Neuronal stem cell (in vitro differentiated cells): ENCODE measurements around the gene ABCC9.
"Not testable (repeated sequence)": the region's sequence is repeated elsewhere in the genome, so short reads cannot be mapped to it uniquely, and the experiment has no call there.

Experiments used
- DNase-seq: peaks from one replicate; pipeline ENCODE4 v3.0.0-alpha.2; 2013; ENCODE audit warnings: low spot score
- H2AFZ ChIP-seq: one replicate; pipeline ENCODE4 v1.6.1; 2013; ENCODE audit warnings: mild to moderate bottlenecking, low read length, inconsistent platforms
- H2AK5ac ChIP-seq: 2 replicates; pipeline ENCODE4 v1.6.1; 2013; ENCODE audit warnings: low read depth, mild to moderate bottlenecking, inconsistent platforms, low read length, moderate library complexity, mixed read lengths
- H2BK120ac ChIP-seq: 2 replicates; pipeline ENCODE4 v1.6.1; 2013; ENCODE audit warnings: low read depth, mild to moderate bottlenecking, inconsistent platforms, low read length, moderate library complexity, mixed read lengths
- H2BK12ac ChIP-seq: one replicate; pipeline ENCODE4 v1.6.1; 2013; ENCODE audit warnings: low read length, inconsistent platforms
- H2BK15ac ChIP-seq: 2 replicates; pipeline ENCODE4 v1.6.1; 2013; ENCODE audit warnings: mild to moderate bottlenecking, low read length, inconsistent platforms, mixed read lengths
- H2BK5ac ChIP-seq: one replicate; pipeline ENCODE4 v1.6.1; 2013; ENCODE audit warnings: inconsistent platforms, mild to moderate bottlenecking, low read length, moderate library complexity
- H3K14ac ChIP-seq: one replicate; pipeline ENCODE4 v1.6.1; 2013; ENCODE audit warnings: low read length, inconsistent platforms
- H3K18ac ChIP-seq: 2 replicates; pipeline ENCODE4 v1.6.1; 2013; ENCODE audit warnings: low read length, inconsistent platforms
- H3K23ac ChIP-seq: 2 replicates; pipeline ENCODE4 v1.6.1; 2013; ENCODE audit warnings: low read depth, mild to moderate bottlenecking, mixed read lengths, low read length, inconsistent platforms; ENCODE audit not compliant: poor library complexity
- H3K27ac ChIP-seq: replicated peaks from 3 replicates; pipeline ENCODE4 v1.5.1; 2013; ENCODE audit warnings: low read length, inconsistent platforms
- H3K27me3 ChIP-seq, 3 experiments: 2 replicates each; pipeline ENCODE4 v1.6.1; 2013; ENCODE audit warnings: low read length in 3 of 3, mild to moderate bottlenecking in 2 of 3, inconsistent platforms in 1 of 3, low read depth in 1 of 3, mixed read lengths in 1 of 3, moderate library complexity in 1 of 3; ENCODE audit not compliant: control insufficient read depth in 3 of 3, insufficient read depth in 3 of 3
- H3K36me3 ChIP-seq, 2 donors: replicated peaks in 1 of 2; 2 replicates each; pipeline ENCODE4 v1.6.1; 2013; ENCODE audit warnings: low read length in 2 of 2; ENCODE audit not compliant: control insufficient read depth in 2 of 2, insufficient read depth in 2 of 2
- H3K4ac ChIP-seq: 2 replicates; pipeline ENCODE4 v1.6.1; 2013; ENCODE audit warnings: inconsistent platforms, mild to moderate bottlenecking, low read length, moderate library complexity
- H3K4me1 ChIP-seq, 2 donors: 1 replicate in 1 of 2; 2 replicates in 1 of 2; pipeline ENCODE4 v1.6.1; 2013; ENCODE audit warnings: low read length in 2 of 2, low read depth in 1 of 2; ENCODE audit not compliant: control insufficient read depth in 2 of 2, insufficient read depth in 1 of 2
- H3K4me2 ChIP-seq: one replicate; pipeline ENCODE4 v1.6.1; 2013; ENCODE audit warnings: mild to moderate bottlenecking, low read length, inconsistent platforms; ENCODE audit not compliant: insufficient read depth, poor library complexity, severe bottlenecking
- H3K4me3 ChIP-seq, 2 donors: 2 replicates each; pipeline ENCODE4 v1.5.1; 2013; ENCODE audit warnings: low read length in 2 of 2, mild to moderate bottlenecking in 2 of 2, inconsistent platforms in 1 of 2, moderate library complexity in 1 of 2
- H3K79me1 ChIP-seq: one replicate; pipeline ENCODE4 v1.6.1; 2013; ENCODE audit warnings: low read depth, mild to moderate bottlenecking, inconsistent platforms, low read length, moderate library complexity
- H3K9ac ChIP-seq: one replicate; pipeline ENCODE4 v1.6.1; 2013; ENCODE audit warnings: mild to moderate bottlenecking, low read depth, low read length, inconsistent platforms; ENCODE audit not compliant: poor library complexity
- H3K9me3 ChIP-seq, 2 donors: replicated peaks in 1 of 2; 2 replicates each; pipeline versions ENCODE3 to v1.6.1; 2013; ENCODE audit warnings: low read length in 2 of 2, mild to moderate bottlenecking in 2 of 2, inconsistent platforms in 1 of 2, low read depth in 1 of 2, mixed read lengths in 1 of 2, moderate library complexity in 1 of 2; ENCODE audit not compliant: control insufficient read depth in 2 of 2, insufficient read depth in 1 of 2
- H4K8ac ChIP-seq: one replicate; pipeline ENCODE4 v1.6.1; 2013; ENCODE audit warnings: low read depth, mild to moderate bottlenecking, inconsistent platforms, low read length, moderate library complexity
- H4K91ac ChIP-seq: one replicate; pipeline ENCODE4 v1.6.1; 2013; ENCODE audit warnings: low read length, low read depth, mild to moderate bottlenecking, inconsistent platforms; ENCODE audit not compliant: poor library complexity
- WGBS, 2 donors: extraction: QIAGEN DNeasy Blood & Tissue Kit; methylation state at CpG; one replicate each; pipeline ENCODE4 v1.1.7; 2013; ENCODE audit warnings: missing lambda C conversion rate in 2 of 2, mixed read lengths in 1 of 2; ENCODE audit not compliant: insufficient read length in 2 of 2, insufficient replicate concordance in 1 of 2; ENCODE audit errors: extremely low coverage in 2 of 2; 5-methylcytosine and 5-hydroxymethylcytosine counted together

The ABCC9 gene

DNA sequence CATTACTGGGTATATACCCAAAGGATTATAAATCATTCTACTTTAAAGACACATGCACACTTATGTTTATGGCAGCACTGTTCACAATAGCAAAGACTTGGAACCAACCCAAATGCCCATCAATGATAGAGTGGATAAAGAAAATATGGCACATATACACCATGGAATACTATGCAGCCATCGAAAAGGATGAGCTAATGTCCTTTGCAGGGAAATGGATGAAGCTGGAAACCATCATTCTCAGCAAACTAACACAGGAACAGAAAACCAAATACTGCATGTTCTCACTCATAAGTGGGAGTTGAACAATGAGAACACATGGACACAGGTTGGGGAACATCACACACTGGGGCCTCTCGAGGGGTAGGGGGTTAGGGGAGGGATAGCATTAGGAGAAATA, 128.9 kb downstream of the ABCC9 start:
- H4K91ac ChIP-seq, H2BK15ac ChIP-seq, H2AK5ac ChIP-seq, H3K36me3 ChIP-seq, H4K8ac ChIP-seq, H3K9me3 ChIP-seq, H3K27me3 ChIP-seq, H3K9ac ChIP-seq, DNase-seq, H2BK5ac ChIP-seq, H3K18ac ChIP-seq, H3K4ac ChIP-seq, H3K4me2 ChIP-seq, H2BK12ac ChIP-seq, H3K4me1 ChIP-seq, H3K14ac ChIP-seq, H3K79me1 ChIP-seq, H3K23ac ChIP-seq, H2AFZ ChIP-seq, H2BK120ac ChIP-seq, H3K4me3 ChIP-seq, H3K27ac ChIP-seq: not testable (repeated sequence)
- WGBS, 2 donors = no CpG with 5 or more reads among the region's 2 CpGs

DNA sequence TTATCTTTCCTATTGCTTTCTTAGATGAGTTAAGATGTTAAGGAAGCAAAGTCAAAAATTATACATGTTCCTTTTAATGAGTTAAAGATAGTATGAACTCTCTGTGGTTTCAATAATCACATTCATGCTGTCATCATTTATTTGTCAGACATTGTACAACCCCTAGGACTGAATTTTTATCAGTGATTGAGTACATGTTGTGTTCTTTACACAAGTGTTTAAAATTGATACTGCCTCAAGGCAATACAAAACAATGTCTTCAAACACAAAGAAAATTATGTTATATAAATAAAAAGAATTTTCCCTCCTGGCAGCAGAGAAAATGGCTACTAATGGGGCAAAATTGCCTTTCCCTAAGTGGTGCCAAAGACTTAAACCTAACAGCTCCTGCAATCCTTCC, 132.1 kb downstream of the ABCC9 start:
- H2BK5ac ChIP-seq = no peak overlapping the region
- H4K91ac ChIP-seq = no peak overlapping the region
- no peaks in the 10 kb centered on the region for H3K79me1 ChIP-seq
- no peak overlapping the region for H2BK15ac ChIP-seq
- no peak overlapping the region for H3K4me3 ChIP-seq
- peaks cover 1 to 7% of the 10 kb centered on the region in 2 donors for H3K36me3 ChIP-seq
- no peak overlapping the region for H3K23ac ChIP-seq
- H3K27ac ChIP-seq = no peak overlapping the region
- H3K18ac ChIP-seq = no peak overlapping the region
- no peak overlapping the region for H3K4me2 ChIP-seq
- no peak overlapping the region for H2BK12ac ChIP-seq
- no peak overlapping the region for H2BK120ac ChIP-seq
- no peak overlapping the region for H3K4ac ChIP-seq
- H3K14ac ChIP-seq = no peak overlapping the region
- H4K8ac ChIP-seq = no peak overlapping the region
- peaks cover 0 to under 1% of the 10 kb centered on the region in 2 donors for H3K9me3 ChIP-seq
- no peak overlapping the region for H3K9ac ChIP-seq
- H3K4me1 ChIP-seq = no peaks in the 10 kb centered on the region
- DNase-seq = no peak
- H3K27me3 ChIP-seq = no peaks in the 10 kb centered on the region
- no peak overlapping the region for H2AFZ ChIP-seq
- no peak overlapping the region for H2AK5ac ChIP-seq

DNA sequence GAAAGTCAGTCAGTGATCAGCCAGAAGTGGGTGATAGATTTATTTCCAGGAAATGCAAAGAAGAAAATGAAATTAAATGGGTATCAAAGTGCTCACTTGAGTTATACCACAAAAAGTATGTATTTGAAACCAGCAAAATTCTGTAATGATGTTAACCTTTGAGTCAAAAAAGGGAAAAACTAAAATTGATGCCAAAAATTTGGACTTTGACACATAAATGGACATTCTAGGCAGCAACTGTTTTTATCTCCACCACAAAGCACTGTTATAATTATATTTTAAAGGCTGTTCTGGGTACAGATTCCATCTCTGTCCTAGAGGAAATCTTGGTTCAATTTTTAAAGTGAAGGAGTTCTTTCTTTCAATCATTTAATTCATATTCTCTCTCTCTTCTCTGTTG, 135.0 kb downstream of the ABCC9 start:
- H2BK12ac ChIP-seq = no peak overlapping the region
- no peak overlapping the region for H3K14ac ChIP-seq
- H2AFZ ChIP-seq = no peak overlapping the region
- H2AK5ac ChIP-seq = no peak overlapping the region
- H3K36me3 ChIP-seq = peaks cover 1 to 6% of the 10 kb centered on the region in 2 donors
- no peaks in the 10 kb centered on the region for H3K4me1 ChIP-seq
- H3K23ac ChIP-seq = no peak overlapping the region
- H3K27me3 ChIP-seq = no peaks in the 10 kb centered on the region
- H3K79me1 ChIP-seq = no peaks in the 10 kb centered on the region
- H3K4me3 ChIP-seq = no peak overlapping the region
- H4K91ac ChIP-seq = no peak overlapping the region
- H3K27ac ChIP-seq = no peak overlapping the region
- H4K8ac ChIP-seq = no peak overlapping the region
- no peak for DNase-seq
- no peak overlapping the region for H3K18ac ChIP-seq
- no peak overlapping the region for H3K4ac ChIP-seq
- H3K4me2 ChIP-seq = no peak overlapping the region
- H2BK5ac ChIP-seq = no peak overlapping the region
- no peak overlapping the region for H2BK120ac ChIP-seq
- H3K9ac ChIP-seq = no peak overlapping the region
- no peak overlapping the region for H2BK15ac ChIP-seq
- H3K9me3 ChIP-seq = no peaks in the 10 kb centered on the region

DNA sequence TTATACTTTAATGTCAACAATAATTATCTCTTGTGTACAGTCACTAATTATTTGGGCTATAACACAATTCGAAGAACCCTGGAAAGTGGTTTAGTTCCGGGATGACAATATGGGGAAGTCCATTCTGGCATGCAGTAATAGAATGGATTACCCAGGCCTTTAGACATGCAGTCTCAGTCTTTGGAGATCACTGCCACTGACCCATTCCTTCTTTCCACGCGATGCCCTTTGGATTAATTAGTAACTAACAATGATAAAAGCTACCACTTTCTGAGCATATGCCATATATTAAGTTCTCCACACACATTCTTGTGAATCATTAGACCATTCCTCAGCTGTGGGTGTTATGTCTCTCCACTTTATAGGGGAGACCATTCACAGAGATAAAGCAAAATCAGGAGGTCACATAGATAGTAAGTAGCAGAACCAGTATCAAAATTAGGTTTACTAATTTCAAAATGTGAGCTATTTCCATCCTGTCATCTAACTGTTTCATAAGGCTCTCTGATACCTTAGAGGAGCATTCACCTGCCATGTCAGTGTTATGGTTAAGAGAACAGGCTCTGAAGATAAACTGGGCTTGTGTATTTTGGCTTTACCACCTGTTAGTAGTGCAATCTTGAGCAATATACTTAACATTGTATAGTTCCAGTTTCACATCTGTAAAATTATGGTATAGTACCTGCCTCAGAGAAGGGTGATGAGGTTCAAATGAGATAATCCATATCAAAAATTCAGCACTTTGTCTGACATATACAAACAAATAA, 139.5 kb downstream of the ABCC9 start:
- Histone ChIP-seq H3K4me3 (no peak overlapping the region), H3K4ac (no peak overlapping the region), H3K4me1 (no peaks in the 10 kb centered on the region), H2BK15ac (no peak overlapping the region), H3K14ac (no peak overlapping the region), H2BK5ac (no peak overlapping the region), H3K79me1 (no peaks in the 10 kb centered on the region), H3K4me2 (no peak overlapping the region), H3K9ac (no peak overlapping the region), H3K18ac (no peak overlapping the region), H2BK120ac (no peak overlapping the region), H2AFZ (no peak overlapping the region), H4K91ac (no peak overlapping the region), H2BK12ac (no peak overlapping the region), H3K9me3 (no peaks in the 10 kb centered on the region), H3K27me3 (no peaks in the 10 kb centered on the region), H3K23ac (no peak overlapping the region), H4K8ac (no peak overlapping the region), H3K36me3 (peaks cover 1 to 6% of the 10 kb centered on the region in 2 donors), H3K27ac (no peak overlapping the region), H2AK5ac (no peak overlapping the region)
- WGBS, 2 donors = no CpG with 5 or more reads among the region's 4 CpGs
- no peak for DNase-seq
